Measurements from ENCODE around the gene ARHGAP8.
"Not testable (repeated sequence)": the region's sequence is repeated elsewhere in the genome, so short reads cannot be mapped to it uniquely, and the experiment has no call there.

Gene ARHGAP8

DNA sequence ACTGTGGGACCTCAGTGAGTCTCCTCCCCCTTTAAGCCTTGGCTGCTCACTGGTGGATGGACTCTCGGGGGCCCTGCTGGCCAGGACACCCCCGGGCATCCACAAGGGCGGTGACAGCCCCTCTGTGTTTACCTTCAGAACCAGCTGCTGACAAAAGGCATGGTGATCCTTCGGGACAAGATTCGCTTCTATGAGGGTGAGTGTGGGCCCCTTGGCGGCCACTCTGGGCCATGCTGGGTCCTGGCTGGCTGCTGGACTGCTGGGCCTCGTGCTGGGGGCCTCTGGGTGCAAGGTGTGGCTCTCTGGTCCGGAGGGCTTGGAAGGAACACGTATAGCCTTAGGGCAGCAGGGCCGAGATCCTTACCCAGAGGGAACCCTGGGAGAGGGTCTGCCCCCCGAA is 25.9 kb upstream of the ARHGAP8 start:
- no peak for DNase-seq

DNA sequence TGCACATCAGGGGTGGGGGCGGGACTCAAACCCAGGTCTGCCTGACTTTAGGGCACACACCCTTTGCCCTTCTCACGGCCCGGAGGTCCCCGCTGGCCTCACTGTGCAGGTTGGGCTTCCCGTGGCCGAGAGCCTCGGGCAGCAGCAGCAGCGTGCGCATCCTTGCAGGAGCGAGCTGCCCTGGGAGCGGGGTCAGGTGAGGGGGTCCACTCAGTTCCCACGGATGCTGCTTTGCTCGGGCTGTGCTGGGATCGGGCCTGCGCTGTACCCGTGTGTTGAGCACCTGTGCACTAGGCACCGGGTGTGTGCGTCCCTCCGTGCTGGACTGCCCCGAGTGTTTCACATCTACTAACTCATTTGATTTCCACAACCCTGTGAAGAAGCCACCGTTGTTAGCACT is 25.2 kb upstream of the ARHGAP8 start:
- DNase-seq: no peak

DNA sequence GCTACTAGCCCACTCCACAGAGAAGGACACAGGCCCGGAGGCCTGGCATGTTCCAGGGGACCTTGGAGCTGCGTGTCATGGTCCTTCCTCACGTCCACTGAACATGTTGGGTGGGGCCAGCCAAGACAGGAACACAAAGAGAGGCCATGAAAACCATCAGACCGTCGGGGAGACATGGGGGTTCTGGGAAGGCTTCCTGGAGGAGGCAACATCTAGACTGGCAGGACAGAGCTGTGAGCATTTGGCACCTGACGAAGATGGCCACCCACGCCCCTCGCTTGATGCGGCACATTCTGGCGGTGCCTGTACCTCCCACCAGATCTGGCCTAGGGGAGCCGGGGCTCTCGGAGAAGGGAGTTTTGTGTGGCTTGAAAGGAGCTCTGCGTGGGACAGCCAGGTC is 24.7 kb upstream of the ARHGAP8 start:
- DNase-seq: no peak

DNA sequence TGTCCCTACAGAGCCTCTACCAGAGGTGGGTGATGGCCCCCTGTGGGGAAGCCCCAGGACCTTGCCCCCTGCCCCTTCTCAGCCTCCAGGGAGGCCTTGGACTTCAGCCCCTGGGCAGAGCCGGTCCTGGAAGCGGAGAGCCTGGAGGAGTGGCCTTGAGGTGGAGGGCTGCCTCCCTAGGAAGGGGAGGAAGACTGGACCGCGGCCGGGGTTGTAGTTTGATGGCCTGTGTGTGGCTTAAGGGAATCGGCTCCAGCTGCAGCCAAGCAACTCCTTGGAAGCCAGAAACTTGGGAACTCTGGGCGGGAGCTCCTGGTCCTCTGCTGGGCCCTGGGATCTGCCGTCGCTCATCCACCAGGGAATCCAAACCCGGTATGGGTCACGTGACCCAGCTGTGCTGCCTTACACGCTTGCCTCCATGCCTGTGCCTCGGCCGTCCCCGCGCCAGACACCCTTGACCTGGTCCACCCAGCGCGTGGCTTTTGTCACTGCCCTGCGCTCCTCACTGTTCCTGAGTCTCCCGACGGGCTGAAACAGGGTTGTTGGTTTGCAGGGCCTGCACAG is 23.5 kb upstream of the ARHGAP8 start:
- DNase-seq: no peak

DNA sequence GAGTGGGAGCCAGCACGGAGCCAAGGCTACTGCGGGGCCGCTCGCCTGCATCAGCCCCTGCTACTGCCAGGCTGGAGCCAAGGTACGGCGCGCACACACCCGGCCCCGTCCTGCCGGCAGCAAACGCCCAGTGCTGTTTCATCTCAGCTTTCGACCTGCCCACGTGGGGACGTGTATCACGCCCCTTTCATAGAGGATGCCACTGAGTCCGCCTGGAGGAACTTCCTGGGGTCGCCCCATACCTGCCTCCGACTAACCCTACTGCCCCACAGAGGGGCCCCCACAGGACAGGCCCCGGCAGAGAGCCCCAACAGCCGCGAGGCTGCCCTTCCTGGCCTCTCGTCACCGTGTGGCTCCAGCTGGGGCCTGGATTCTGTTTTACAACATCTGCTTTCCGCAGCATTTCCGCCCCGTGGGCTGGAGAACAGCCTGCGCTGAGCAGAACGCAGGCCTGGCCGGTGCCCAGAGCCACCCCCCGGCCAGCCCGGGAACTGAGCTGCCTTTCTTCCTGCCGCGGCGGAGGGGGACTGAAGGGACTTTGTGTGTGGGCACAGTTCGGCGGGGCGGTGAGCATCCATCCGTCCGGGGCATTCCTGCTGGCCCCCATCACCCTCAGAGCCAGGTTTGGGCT is 22.9 kb upstream of the ARHGAP8 start:
- no peak for DNase-seq

DNA sequence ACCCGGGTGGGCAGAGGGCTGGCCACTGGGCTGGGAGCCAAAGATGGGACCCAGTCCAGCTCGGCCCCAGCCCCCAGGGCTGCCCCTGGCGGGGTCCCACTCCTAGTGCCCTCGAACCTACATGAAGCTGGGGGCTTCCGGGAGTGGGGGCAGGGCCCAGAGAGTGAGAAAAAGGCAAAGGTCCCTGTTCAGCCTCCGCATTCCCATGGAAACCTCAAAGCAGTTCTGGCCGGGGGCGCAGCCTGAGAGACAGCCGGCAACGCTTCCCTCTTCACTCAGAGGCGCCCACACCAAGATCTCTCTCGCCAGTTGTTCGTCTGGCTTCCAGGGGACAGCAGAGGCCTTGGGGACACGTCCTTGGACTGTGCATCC is 22.4 kb upstream of the ARHGAP8 start:
- DNase-seq: no peak

DNA sequence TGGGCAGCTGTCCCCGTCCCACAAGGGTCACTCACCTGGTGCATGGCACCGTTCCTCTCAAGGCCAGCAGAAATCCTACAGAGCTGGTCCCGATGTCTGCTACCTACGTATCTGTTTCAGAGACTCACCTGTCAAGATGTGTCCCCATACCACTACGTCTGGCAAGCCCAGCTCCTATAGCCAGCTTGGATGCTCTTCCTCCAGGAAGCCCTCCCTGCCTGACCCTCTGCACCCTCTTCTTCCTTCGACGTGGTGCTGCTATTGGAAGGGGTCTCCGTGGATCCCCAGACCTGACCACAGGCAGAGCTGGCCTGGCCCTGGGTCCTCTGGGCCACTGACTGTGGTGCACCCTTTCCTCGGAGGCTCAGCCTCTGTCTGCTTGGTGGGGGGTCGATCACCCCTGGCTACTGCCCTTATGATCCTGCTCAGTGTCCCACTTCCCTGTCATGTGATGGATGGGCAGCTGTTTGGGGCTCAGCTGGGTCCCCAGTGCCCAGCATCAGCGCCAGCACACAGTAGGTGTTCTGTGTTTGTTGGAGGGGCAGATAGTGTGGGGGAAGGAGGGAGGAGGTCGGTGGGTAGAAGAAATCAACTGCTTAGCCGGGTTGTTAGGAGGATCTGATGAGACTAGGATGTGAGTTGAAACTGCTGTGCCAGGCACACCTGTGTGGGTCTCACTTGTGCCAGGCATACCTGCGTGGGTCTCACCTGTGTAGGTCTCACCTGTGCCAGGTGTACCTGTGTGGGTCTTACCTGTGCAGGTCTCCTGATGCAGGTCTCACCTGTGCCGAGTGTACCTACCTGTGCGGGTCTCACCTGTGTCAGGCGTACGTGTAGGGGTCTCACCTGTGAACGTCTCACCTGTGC is 21.7 kb upstream of the ARHGAP8 start:
- no peak for DNase-seq

DNA sequence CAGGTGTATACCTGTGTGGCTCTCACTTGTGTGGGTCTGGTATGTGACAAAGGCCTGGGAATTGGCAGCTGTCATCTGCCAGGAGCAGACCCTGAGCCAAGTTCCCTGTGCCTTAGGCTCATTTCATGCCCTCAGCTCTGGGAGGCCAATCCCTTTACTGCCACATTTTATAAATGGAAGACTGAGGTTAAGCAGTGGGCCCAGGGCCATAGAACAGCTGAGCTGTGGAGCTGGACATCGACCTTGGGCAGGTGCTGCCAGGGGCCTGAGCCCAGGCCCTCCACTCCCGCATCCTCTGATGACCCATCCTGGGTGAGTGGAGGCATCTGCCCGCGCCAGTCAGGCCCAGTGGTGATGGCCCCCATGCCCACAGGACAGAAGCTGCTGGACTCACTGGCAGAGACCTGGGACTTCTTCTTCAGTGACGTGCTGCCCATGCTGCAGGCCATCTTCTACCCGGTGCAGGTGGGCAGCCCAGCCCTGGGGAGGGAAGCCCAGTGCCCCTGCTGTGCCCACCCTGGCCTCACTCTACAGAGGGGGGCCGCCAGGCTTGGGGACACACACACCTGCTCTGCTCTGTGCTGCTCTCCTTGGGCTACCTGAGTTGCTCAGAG is 20.9 kb upstream of the ARHGAP8 start:
- DNase-seq: no peak

DNA sequence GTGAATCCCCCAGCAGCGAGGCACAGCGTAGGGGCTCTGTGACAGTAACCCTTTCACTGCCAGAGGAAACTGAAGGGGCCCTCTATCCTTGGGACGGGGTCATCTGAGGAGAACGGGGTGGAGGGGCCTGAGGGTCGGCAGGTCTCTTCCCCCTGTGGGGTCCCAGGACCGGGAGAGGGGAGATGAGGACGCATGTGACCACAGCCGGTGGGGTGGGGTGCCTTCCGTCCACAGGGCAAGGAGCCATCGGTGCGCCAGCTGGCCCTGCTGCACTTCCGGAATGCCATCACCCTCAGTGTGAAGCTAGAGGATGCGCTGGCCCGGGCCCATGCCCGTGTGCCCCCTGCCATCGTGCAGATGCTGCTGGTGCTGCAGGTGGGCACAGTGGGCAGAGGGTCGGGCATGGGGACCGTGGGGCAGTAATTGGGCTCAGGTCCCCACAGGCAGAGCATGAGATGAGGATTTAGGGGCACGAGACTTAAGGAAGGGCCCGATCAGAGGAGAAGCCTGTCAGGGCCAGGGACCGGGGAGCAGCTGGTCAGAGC is 20.3 kb upstream of the ARHGAP8 start:
- DNase-seq: no peak

DNA sequence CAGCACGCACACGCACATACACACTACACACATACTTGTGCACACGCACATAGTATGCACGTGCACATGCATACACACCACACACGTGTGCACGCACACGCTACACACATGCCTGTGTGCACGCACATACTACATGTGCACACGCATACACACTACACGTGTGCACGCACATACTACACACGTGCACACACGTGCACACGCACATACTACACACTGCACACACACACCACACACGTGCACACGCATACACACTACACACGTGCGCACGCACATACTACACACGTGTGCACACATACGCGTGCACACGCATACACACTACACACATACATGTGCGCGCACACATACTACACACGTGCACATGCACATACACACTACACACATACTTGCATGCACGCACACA is 19.7 kb upstream of the ARHGAP8 start:
- no peak for DNase-seq

DNA sequence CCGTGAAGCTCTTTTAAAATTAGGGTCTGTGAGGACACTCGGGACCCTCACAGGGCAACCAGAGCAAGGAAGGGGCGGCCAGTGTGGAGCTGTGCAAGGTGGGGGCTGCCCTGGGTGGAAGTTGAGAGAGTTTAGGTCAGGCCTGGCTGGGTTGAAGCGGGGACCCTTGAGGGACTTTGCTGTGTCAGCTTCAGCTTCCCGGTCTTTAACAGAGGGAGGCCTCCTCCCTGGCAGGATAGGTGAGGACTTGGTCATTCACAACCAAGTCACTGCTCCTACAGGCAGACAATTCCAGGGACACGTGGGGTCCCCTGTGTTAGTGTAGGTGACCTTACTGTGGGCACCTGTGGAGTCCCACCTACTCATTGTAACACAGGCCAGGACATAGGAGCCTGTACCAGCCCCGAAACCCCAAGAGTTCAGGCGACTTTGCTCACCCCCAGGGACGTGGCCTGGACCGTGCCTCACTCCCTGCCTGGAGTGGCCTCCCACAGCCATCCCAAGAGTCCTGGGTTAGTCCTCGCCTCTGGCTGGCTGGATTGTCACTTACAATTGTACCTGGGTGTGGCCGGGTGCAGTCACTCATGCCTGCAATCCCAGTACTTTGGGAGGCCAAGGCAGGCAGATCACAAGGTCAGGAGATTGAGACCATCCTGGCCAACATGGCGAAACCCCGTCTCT is 18.8 kb upstream of the ARHGAP8 start:
- DNase-seq: no peak

DNA sequence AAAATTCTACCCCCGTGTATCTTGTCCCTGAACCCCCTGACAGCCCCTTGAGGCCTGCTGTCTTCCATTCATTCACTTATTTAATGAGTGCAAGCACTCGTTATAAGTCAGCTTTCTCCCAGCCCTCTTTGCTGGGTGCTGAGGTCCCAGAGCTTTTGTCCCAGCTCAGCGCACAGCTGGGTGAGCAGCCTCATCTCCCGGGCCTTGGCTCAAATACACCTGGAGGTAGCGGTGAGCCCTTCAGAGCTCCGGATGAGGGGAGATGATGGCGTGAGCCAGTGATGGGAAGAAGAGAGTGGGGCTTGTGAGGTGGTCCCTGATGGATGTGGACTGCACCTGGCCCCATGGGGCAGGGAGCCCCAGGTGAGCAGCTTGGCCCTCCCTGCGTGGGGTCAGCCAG is 18.1 kb upstream of the ARHGAP8 start:
- DNase-seq: no peak

DNA sequence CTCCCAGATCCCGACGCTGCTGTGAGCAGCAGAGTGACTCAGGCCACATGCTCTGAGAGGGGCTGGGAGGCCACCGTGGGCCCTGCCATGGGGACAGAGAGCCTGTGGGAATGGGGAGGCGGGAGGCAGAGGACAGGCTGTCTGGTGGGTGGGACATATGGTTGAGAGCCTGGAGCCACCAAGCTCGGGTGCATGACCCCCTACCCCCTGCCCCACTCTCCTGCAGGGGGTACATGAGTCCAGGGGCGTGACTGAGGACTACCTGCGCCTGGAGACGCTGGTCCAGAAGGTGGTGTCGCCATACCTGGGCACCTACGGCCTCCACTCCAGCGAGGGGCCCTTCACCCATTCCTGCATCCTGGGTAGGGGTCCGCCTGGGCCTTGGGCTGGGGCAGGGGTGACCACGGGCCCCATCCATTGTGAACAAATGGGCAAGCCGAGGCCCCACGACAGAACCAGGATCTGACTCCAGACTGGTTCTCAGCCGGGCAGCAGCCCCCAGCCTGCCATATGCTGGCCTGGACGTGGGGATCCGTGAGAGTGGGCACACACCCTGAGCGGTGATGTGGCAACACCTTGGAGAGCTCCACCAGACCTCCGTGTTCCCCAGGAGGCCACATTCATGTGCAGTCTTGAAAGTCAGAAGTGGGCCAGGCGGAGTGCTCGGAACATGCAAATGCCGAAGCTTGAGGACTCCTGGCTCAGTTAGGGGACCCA is 17.4 kb upstream of the ARHGAP8 start:
- no peak for DNase-seq

DNA sequence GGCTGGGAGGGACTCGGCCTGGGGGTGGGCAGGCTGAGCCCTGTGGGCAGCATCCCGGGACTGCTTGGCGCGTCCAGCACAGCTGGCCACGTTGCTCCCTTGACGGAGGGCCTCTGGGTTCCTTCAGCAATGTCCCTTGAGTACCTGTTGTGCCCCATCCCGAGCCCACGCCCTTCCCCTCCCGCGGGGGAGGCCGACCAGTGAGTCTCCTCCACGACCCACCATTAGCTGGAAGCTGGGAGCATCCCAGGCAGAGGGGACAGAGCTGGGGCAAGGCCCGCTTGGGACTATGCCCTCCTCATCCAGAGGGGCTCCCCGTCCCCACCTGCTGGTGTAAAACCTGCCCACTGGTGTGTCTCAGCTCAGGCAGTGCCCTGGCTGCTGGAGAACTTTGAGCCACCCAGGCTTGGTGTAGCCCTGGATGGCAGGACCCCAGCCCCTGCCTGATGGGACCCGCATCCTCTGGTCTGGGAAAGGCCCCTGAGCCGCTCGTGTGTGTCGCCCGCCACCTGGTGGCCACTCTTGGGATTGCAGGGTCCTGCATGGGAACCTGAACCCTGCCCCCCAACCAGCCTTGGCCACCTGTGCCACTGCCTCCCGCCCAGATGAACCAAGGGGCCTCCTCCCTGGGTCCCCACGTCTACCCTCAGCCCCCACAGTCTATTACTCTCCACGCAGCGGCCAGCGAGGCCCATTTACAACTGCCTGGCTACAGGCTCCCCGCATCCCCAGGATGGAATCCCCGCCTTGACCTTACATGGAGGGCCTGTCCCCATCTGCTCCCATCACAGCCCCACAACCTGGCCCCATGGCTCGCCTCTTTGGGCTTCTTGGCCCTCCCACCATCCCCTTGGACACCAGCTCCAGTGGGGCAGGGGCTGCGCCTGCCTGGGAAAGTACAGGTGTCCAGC is 16.6 kb upstream of the ARHGAP8 start:
- DNase-seq: no peak

DNA sequence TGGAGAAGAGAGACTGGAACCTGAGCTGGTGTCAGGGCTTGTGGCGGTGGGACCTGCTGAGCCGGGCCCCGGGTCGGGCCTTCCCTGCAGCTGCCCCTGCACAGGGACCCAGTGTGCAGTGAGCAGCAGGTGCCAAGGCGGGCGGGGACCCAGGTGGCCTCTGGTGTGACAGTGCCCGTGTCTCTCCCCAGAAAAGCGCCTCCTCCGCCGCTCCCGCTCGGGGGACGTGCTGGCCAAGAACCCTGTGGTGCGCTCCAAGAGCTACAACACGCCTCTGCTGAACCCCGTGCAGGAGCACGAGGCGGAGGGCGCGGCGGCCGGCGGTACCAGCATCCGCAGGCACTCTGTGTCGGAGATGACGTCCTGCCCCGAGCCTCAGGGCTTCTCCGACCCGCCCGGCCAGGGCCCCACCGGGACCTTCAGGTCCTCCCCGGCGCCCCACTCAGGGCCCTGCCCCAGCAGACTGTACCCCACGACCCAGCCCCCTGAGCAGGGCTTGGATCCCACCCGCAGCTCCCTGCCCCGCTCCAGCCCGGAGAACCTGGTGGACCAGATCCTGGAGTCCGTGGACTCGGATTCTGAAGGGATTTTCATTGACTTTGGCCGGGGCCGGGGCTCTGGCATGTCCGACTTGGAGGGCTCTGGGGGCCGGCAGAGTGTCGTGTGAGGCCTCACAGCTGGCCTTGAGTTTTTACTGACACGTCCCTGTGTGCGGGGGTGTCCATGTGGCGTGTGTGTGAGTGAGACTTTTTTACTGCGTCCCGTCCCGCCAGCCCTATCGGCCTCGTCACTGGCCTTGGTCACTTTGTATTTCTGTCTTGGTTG is 15.6 kb upstream of the ARHGAP8 start:
- DNase-seq: no peak

DNA sequence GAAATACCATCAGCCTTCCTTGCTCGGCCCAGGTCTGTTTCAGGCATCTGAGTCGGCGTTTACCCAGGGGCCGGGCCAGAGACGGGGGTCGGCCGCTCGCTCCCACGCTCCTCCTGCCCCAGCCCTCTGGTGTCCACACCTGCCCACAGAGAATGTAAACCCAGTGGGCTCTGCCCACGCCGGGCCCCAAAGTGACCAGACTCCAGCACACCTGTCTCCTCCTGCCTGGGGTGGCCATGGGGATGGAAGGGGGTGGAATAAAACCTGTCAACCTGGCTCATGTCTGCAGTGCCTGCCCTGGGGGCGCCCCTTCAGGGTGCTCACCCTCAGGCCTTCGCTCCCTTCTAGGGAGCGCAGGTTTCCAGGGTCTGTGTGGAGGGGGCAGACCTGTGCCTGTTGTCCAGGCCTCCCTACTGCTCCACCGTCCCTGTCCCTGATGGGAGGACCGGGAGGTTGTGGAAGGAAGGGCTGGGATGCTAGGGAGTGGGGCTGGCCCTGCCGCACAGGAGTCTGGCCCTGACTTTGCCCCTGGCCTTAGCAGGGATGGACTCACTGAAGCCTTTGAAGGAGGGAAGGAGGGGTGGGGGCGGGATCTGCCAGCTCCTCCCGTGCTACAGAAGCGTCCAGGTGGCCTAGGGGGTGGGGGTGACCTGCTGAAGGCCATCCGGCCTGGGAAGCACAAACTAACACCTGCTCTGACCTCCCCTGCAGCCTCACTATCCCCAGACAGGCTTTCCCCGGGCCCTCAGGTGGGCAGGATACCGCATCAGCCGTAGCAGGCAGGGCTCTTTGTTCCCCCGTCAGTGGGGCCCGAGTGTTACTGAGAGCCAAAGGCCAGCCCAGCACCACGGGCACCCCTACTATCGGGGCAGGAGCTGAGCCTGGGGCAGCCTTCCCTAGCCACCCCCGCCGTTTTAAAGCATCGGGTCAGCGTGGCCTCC is 14.7 kb upstream of the ARHGAP8 start:
- no peak for DNase-seq

DNA sequence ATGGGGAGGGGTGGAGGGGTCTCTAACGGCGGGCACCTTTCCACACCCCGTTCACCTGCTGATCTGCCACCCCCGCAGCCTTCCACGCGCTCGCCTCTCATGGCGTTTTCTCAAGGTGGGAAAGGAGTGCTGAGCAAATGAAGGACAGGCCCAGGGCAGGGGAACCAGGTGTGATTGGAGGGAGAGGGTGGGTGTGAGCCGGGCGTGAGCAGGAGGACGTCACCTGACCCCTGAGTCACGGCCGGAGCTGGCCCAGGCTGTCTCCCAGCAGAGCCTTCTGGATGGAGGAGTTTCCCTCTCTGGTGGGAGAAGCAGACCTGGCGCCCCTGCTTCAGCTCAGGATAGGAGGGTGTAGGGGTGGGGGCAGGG is 14.0 kb upstream of the ARHGAP8 start:
- DNase-seq: no peak

DNA sequence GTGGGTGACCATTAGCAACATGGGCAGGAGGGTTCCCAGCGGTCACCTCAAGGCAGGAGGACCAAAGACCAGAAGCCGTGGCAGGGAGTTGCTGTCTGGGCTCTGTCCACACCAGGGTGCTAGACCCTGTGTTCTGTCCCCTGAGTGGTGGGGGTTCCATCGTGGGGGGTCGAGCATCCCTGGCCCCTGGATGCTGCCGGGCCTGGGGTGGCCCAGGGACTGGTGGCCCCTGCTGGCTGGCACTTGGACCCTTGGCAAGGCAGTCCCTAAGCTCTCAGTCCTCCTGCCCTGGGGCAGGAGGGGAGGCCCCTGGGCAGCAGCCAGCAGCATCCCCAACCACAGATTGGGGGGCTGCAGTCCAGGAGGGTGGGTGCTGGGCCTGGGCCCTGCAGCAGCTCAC is 13.4 kb upstream of the ARHGAP8 start:
- no peak for DNase-seq

DNA sequence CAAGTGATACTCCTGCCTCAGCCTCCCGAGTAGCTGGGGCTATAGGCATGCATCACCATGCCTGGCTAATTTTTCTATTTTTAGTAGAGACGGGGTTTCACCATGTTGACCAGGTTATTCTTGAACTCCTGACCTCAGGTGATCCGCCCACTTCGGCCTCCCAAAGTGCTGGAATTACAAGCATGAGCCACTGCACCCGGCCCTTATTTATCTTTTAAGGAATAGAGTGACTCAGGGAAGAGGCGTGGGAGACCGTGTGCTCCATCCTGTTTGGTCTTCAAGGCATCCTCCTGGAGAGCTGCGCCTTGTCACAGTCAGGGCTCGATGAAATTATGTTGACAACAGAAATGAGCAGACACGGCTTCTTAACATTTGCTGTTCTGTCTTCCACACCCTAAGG is 12.7 kb upstream of the ARHGAP8 start:
- not testable (repeated sequence) for DNase-seq
